ENCODE results near the gene ENTR1. TPM values are rescaled to one million over a fixed set of nuclear protein-coding genes. Genes with fewer than 3 reads are reported as not detected.

The ENTR1 gene
- polyA plus RNA-seq, 1 donor from 2014 or later: 63.7 TPM

- no peaks in the 10 kb centered on the region for H4K20me1 ChIP-seq (ENCODE audit: insufficient read depth)
- no peak overlapping the region for H3K4me2 ChIP-seq (ENCODE audit: low read length)
- no peak overlapping the region for H3K9ac ChIP-seq (ENCODE audit: low read length)
- no peak for TF ChIP-seq REST (IDR thresholded peaks at IDR 0.05; ENCODE audit: borderline replicate concordance)
- TF ChIP-seq RAD21 (conservative IDR thresholded peaks at IDR 0.05): no peak
- no peak for TF ChIP-seq EZH2 (IDR thresholded peaks at IDR 0.05; ENCODE audit: borderline replicate concordance, insufficient read depth, low read length, poor library complexity, severe bottlenecking)
- no peak for TF ChIP-seq MXI1 (conservative IDR thresholded peaks at IDR 0.05; ENCODE audit: poor library complexity, severe bottlenecking)
- no peak for TF ChIP-seq TAF1 (IDR thresholded peaks at IDR 0.05; ENCODE audit: low read depth)
- TF ChIP-seq POLR2AphosphoS5 (IDR thresholded peaks at IDR 0.05): no peak
- TF ChIP-seq, protein P1, sequence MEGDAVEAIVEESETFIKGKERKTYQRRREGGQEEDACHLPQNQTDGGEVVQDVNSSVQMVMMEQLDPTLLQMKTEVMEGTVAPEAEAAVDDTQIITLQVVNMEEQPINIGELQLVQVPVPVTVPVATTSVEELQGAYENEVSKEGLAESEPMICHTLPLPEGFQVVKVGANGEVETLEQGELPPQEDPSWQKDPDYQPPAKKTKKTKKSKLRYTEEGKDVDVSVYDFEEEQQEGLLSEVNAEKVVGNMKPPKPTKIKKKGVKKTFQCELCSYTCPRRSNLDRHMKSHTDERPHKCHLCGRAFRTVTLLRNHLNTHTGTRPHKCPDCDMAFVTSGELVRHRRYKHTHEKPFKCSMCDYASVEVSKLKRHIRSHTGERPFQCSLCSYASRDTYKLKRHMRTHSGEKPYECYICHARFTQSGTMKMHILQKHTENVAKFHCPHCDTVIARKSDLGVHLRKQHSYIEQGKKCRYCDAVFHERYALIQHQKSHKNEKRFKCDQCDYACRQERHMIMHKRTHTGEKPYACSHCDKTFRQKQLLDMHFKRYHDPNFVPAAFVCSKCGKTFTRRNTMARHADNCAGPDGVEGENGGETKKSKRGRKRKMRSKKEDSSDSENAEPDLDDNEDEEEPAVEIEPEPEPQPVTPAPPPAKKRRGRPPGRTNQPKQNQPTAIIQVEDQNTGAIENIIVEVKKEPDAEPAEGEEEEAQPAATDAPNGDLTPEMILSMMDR (IDR thresholded peaks at IDR 0.05; ENCODE audit: poor library complexity, severe bottlenecking): no peak
- no peak for TF ChIP-seq SMC3 (conservative IDR thresholded peaks at IDR 0.05; ENCODE audit: poor library complexity)
- TF ChIP-seq EP300 (conservative IDR thresholded peaks at IDR 0.05; ENCODE audit: poor library complexity, severe bottlenecking): no peak
- H3K9me3 ChIP-seq (ENCODE audit: low read length): no peaks in the 10 kb centered on the region
- peaks cover 21% of the 10 kb centered on the region for H3K79me2 ChIP-seq (replicated peaks; ENCODE audit: insufficient read depth, low read length)
- H3K9me2 ChIP-seq (ENCODE audit: insufficient read depth, low read length): no peaks in the 10 kb centered on the region
- no peak overlapping the region for H2AFZ ChIP-seq (ENCODE audit: low read depth, low read length)
- no peak overlapping the region for H3K27ac ChIP-seq (ENCODE audit: low read length)
- H3K4me3 ChIP-seq (ENCODE audit: low read length): no peak overlapping the region
- H3K27me3 ChIP-seq (ENCODE audit: insufficient read depth, low read depth, low read length): no peaks in the 10 kb centered on the region
- no peaks in the 10 kb centered on the region for H3F3A ChIP-seq (ENCODE audit: insufficient read depth, low read length, poor library complexity, severe bottlenecking)
- peaks cover 3% of the 10 kb centered on the region for H3K36me3 ChIP-seq (ENCODE audit: insufficient read depth, low read length)
These were observed 15.4 kb downstream of the ENTR1 start for GRCh38 chr9:136395020-136395340.

GRCh38 chr9:136394312-136395019, 15.9 kb downstream of the ENTR1 start:
- no peak overlapping the region for H3K27ac ChIP-seq (ENCODE audit: low read length)
- H3K27me3 ChIP-seq (ENCODE audit: insufficient read depth, low read depth, low read length): no peaks in the 10 kb centered on the region
- H3F3A ChIP-seq (ENCODE audit: insufficient read depth, low read length, poor library complexity, severe bottlenecking): no peaks in the 10 kb centered on the region
- no peaks in the 10 kb centered on the region for H4K20me1 ChIP-seq (ENCODE audit: insufficient read depth)
- no peak overlapping the region for H3K4me2 ChIP-seq (ENCODE audit: low read length)
- no peak overlapping the region for H3K4me3 ChIP-seq (ENCODE audit: low read length)
- H2AFZ ChIP-seq (ENCODE audit: low read depth, low read length): no peak overlapping the region
- TF ChIP-seq EZH2 (IDR thresholded peaks at IDR 0.05; ENCODE audit: borderline replicate concordance, insufficient read depth, low read length, poor library complexity, severe bottlenecking) (no peak), POLR2AphosphoS5 (IDR thresholded peaks at IDR 0.05) (no peak), TAF1 (IDR thresholded peaks at IDR 0.05; ENCODE audit: low read depth) (no peak), SMC3 (conservative IDR thresholded peaks at IDR 0.05; ENCODE audit: poor library complexity) (no peak)
- TF ChIP-seq, protein P1 (IDR thresholded peaks at IDR 0.05; ENCODE audit: poor library complexity, severe bottlenecking): no peak
- H3K9me2 ChIP-seq (ENCODE audit: insufficient read depth, low read length): no peaks in the 10 kb centered on the region
- H3K79me2 ChIP-seq (replicated peaks; ENCODE audit: insufficient read depth, low read length): peaks cover 18% of the 10 kb centered on the region
- no peak overlapping the region for H3K9ac ChIP-seq (ENCODE audit: low read length)
- H3K36me3 ChIP-seq (ENCODE audit: insufficient read depth, low read length): peaks cover 3% of the 10 kb centered on the region
- H3K9me3 ChIP-seq (ENCODE audit: low read length): no peaks in the 10 kb centered on the region

All from neural cell (in vitro differentiated cells).